Activated gamma-delta T cell (primary cell): ENCODE measurements around the gene MYL5.
"Not testable (repeated sequence)": the region's sequence is repeated elsewhere in the genome, so short reads cannot be mapped to it uniquely, and the experiment has no call there.

ENCODE experiments used
- DNase-seq: peaks from one replicate; lab custom pipeline; 2025; lab: John Stamatoyannopoulos, UW

The MYL5 gene

GRCh38 chr4:684623-685327 is 10.4 kb downstream of the MYL5 start:
- DNase-seq, result no peak

- DNase-seq, result no peak
These were observed 11.5 kb downstream of the MYL5 start for GRCh38 chr4:685679-686412.

GRCh38 chr4:686413-687040 is 12.2 kb downstream of the MYL5 start:
- no peak for DNase-seq

- no peak for DNase-seq
These were observed 13.0 kb downstream of the MYL5 start for GRCh38 chr4:687048-687970.

GRCh38 chr4:687971-688853 is 13.9 kb downstream of the MYL5 start:
- no peak for DNase-seq

GRCh38 chr4:688854-689681 is 14.7 kb downstream of the MYL5 start, which contains the start of gene SLC49A3:
SLC49A3 (minus strand) TSS chr4:689151; CDS start chr4:689127, 24 bp downstream.
- no peak for DNase-seq

- no peak for DNase-seq
These were observed 15.4 kb downstream of the MYL5 start for GRCh38 chr4:689723-690122.

- no peak for DNase-seq
These were observed 18.6 kb downstream of the MYL5 start for GRCh38 chr4:692771-693554.

- DNase-seq, result not testable (repeated sequence)
These were observed 20.1 kb downstream of the MYL5 start for GRCh38 chr4:694341-694940.

GRCh38 chr4:699816-700580 is 25.7 kb downstream of the MYL5 start:
- DNase-seq, result no peak

- no peak for DNase-seq
These were observed 26.4 kb downstream of the MYL5 start for GRCh38 chr4:700587-701264.

GRCh38 chr4:702618-703048 is 28.3 kb downstream of the MYL5 start:
- no peak for DNase-seq

- DNase-seq, result no peak
These were observed 29.2 kb downstream of the MYL5 start for GRCh38 chr4:703336-704197.

GRCh38 chr4:704198-704891 is 30.0 kb downstream of the MYL5 start:
- peak; percentile 18 for DNase-seq

- no peak for DNase-seq
These were observed 30.6 kb downstream of the MYL5 start for GRCh38 chr4:704971-705277.
